NT2/D1 (cell line): ENCODE results near the gene ZNF670.

Experiments used
- SUZ12 ChIP-seq: IDR thresholded peaks from 2 replicates; pipeline ENCODE4 v1.6.1; 2011; ENCODE audit not compliant: insufficient read length, insufficient read depth; ENCODE audit errors: extremely low read depth
- YY1 ChIP-seq: IDR thresholded peaks from 2 replicates; pipeline ENCODE4 v1.6.1; 2011; ENCODE audit not compliant: insufficient read length, insufficient read depth
- ZNF274 ChIP-seq: IDR thresholded peaks from 2 replicates; pipeline ENCODE4 v1.6.1; 2011; ENCODE audit warnings: mild to moderate bottlenecking, low read depth, low read length

- TF ChIP-seq YY1 (no peak), ZNF274 (no peak), SUZ12 (no peak)
These were observed 17.9 kb upstream of the ZNF670 start for GRCh38 chr1:247096544-247096943.
